ENCODE data around the gene PPAT. TPM values are rescaled to one million over a fixed set of nuclear protein-coding genes. Genes with fewer than 3 reads are reported as not detected.

Gene PPAT
- total RNA-seq, 1 donor: 18.4 TPM

DNA sequence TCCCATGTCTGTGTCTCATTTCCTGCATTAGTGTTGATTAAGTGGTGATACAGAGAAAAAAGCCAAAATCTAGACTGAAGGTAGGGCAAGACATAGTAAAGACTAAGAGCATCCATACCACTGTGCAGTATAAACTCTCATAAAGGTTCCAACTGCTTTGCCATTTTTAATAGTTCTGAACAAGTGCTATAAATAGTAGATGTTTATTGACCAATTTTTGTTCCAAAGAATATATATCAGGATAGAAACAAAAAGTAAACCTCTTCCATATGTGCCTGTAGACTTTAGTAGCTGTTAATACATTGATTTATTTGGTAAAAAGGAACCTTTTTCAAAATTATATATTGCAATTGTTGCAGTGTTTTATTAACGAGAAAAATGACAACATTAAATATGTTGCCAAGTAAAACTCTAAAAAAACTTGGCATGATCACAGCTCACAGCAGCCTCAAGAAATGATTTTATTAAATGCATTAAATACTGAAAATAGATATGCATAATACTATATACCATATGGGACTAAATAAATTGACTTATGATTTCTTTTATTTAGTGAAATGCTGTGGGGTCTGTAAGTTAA, 25.8 kb downstream of the PPAT start:
- no peak overlapping the region for H3K4me3 ChIP-seq (ENCODE audit: low read depth, low read length)
- no peak for DNase-seq (ENCODE audit: low read depth)
- TF ChIP-seq, protein P1, sequence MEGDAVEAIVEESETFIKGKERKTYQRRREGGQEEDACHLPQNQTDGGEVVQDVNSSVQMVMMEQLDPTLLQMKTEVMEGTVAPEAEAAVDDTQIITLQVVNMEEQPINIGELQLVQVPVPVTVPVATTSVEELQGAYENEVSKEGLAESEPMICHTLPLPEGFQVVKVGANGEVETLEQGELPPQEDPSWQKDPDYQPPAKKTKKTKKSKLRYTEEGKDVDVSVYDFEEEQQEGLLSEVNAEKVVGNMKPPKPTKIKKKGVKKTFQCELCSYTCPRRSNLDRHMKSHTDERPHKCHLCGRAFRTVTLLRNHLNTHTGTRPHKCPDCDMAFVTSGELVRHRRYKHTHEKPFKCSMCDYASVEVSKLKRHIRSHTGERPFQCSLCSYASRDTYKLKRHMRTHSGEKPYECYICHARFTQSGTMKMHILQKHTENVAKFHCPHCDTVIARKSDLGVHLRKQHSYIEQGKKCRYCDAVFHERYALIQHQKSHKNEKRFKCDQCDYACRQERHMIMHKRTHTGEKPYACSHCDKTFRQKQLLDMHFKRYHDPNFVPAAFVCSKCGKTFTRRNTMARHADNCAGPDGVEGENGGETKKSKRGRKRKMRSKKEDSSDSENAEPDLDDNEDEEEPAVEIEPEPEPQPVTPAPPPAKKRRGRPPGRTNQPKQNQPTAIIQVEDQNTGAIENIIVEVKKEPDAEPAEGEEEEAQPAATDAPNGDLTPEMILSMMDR (IDR thresholded peaks at IDR 0.05; ENCODE audit: insufficient read depth, low read length): no peak

DNA sequence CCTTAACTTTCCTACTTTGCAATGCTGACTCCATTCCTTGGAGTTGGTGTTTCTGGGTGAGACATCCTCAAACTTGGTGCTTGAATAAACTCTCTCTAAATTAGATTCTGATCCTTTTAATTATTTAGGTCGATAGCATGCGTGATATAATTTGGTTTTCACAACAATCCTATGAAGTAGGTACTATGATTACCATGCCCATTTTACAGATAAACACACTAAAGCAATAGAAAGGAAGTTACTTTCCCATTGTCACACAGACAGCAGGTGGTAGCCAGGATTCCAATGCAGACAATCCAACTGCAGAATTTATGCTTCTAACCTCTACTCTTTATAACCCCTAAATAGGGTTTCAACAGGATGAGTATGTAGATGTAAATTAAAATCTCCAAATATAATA, 26.4 kb downstream of the PPAT start:
- no peak overlapping the region for H3K4me3 ChIP-seq (ENCODE audit: low read depth, low read length)
- TF ChIP-seq, protein P1 (IDR thresholded peaks at IDR 0.05; ENCODE audit: insufficient read depth, low read length): no peak
- DNase-seq (ENCODE audit: low read depth): no peak

DNA sequence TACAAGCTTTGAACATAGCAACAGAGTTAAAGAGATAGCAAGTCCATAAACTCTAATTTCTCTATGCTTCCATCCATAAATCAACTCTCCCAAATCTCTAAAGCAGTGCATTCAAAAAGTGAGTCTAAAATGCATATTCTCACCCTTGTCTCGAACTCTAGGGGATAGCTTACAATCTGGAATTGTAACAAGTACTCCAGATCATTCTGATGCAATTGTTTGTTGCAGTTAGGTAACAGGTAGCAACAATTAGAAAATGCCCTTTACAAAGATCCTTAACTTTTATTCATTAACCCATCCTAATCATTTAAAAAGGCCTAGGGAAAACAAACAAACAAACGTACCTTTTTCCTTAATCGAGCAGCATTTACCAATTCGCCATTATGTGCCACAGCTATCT, 29.3 kb downstream of the PPAT start:
- no peak for DNase-seq (ENCODE audit: low read depth)
- H3K4me3 ChIP-seq (ENCODE audit: low read depth, low read length): no peak overlapping the region
- TF ChIP-seq, protein P1 (IDR thresholded peaks at IDR 0.05; ENCODE audit: insufficient read depth, low read length): no peak

DNA sequence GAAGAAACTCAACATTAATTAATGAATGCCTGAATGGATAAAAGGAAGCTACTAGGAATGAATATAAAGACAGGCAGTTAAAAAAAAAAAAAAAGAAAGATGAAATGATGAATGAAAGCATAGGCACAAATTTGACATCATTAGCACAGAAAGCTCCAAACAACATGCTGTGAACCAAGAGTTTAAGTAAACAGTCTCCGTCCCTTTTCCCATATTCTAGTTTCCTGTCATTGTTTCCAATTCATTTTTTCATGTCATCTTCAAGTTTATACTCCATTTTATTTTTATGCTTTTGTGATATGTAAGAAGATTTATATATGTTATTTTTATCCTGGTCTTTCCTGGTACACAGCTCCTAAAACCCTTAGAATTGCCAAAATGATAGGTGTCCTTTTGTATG, 30.4 kb downstream of the PPAT start:
- no peak overlapping the region for H3K4me3 ChIP-seq (ENCODE audit: low read depth, low read length)
- DNase-seq (ENCODE audit: low read depth): no peak
- TF ChIP-seq, protein P1 (IDR thresholded peaks at IDR 0.05; ENCODE audit: insufficient read depth, low read length): no peak

DNA sequence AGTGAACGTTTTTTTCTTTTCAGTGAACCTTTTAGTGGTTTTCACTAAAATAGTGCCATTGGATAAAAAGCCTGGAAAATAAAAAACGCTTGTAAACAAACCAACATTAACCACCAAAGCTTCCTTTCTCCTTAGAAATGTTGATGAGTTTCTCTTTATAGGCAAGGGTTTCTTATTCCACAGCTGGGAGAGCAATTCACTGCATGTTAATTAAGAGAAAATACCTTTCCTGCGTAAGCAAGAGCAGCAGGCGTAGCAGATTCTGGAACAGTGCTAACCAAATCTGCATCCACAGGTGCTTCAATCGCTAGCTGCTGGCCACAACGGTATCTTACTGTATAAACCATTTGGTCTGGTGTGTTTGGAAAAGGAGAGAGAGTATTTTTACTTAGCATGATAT, 34.9 kb downstream of the PPAT start:
- H3K4me3 ChIP-seq (ENCODE audit: low read depth, low read length): no peak overlapping the region
- TF ChIP-seq, protein P1 (IDR thresholded peaks at IDR 0.05; ENCODE audit: insufficient read depth, low read length): no peak
- no peak for DNase-seq (ENCODE audit: low read depth)

DNA sequence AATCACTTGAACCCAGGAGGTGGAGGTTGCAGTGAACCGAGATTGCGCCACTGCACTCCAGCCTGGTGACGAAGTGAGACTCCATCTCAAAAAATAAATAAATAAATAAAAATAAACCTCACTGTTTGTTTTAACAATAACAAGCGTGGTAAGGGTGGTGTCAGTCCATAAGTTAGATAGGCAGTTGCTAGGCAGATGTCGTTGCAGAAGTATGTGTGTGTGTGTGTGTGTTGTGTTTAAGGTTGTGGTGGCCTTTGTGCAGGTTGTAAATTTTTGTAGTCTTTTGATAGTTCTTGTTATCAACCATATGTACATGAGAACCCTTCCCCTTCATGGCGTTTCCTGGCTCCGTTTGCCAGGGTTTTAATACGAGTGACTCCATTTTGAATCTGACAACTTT, 44.1 kb downstream of the PPAT start:
- TF ChIP-seq, protein P1 (IDR thresholded peaks at IDR 0.05; ENCODE audit: insufficient read depth, low read length): no peak
- DNase-seq (ENCODE audit: low read depth): no peak

DNA sequence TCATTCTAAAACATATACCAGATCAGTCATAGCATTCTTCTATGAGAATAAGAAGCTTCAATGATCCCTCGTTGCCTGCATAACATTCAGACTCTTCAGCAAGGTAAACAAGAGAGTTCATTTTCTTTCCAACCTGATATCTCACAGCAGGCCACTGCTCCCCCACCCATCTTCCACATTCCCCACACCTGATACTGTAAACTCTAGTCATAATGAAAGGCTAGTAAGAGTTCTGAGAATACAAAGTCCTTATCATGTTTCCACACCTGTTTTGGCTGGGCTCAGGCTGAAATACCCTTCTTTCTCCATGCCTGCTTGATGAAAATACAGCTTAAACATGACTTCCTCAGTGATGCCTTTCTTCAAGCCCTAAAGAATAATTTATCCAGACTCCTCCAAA, 45.9 kb downstream of the PPAT start:
- DNase-seq (ENCODE audit: low read depth): no peak
- no peak overlapping the region for H3K4me3 ChIP-seq (ENCODE audit: low read depth, low read length)
- TF ChIP-seq, protein P1 (IDR thresholded peaks at IDR 0.05; ENCODE audit: insufficient read depth, low read length): no peak

More for the DNA sequence above, 44.1 kb downstream of the PPAT start:
- H3K4me3 ChIP-seq (ENCODE audit: low read depth, low read length): no peak overlapping the region
